Smooth muscle cell (in vitro differentiated cells): ENCODE measurements around the gene MRPL19. TPM values are rescaled to one million over a fixed set of nuclear protein-coding genes. Genes with fewer than 3 reads are reported as not detected.

Experiments used
- DNase-seq: peaks from one replicate; lab custom pipeline; 2025; ENCODE audit not compliant: unreplicated experiment; lab: John Stamatoyannopoulos, UW
- H2AFZ ChIP-seq: fragments of 200-600 bp; sonication (generic); 2 replicates; pipeline ENCODE4 v1.6.0; 2016; ENCODE audit warnings: antibody characterized with exemption, low read depth, mild to moderate bottlenecking
- H3F3A ChIP-seq: fragments of 200-600 bp; sonication (generic); 2 replicates; pipeline ENCODE4 v1.6.0; 2017; ENCODE audit warnings: antibody characterized with exemption, low read depth
- H3K27ac ChIP-seq: fragments of 200-600 bp; sonication (generic); 2 replicates; pipeline ENCODE4 v1.5.1; 2016; ENCODE audit warnings: low read depth, mild to moderate bottlenecking
- H3K27me3 ChIP-seq: fragments of 200-600 bp; sonication (generic); 2 replicates; pipeline ENCODE4 v1.6.1; 2016; ENCODE audit warnings: low read depth, mild to moderate bottlenecking
- H3K36me3 ChIP-seq: fragments of 200-600 bp; sonication (generic); 2 replicates; pipeline ENCODE4 v1.5.1; 2016; ENCODE audit warnings: low read depth
- H3K4me1 ChIP-seq: fragments of 200-600 bp; sonication (generic); 2 replicates; pipeline ENCODE4 v1.5.1; 2016; ENCODE audit warnings: low read depth
- H3K4me2 ChIP-seq: fragments of 200-600 bp; sonication (generic); 2 replicates; pipeline ENCODE4 v1.6.0; 2016; ENCODE audit warnings: mild to moderate bottlenecking
- H3K4me3 ChIP-seq: fragments of 200-600 bp; sonication (generic); 2 replicates; pipeline ENCODE4 v1.5.1; 2016; ENCODE audit warnings: mild to moderate bottlenecking
- H3K79me2 ChIP-seq: fragments of 200-600 bp; sonication (generic); 2 replicates; pipeline ENCODE4 v1.6.0; 2016; ENCODE audit warnings: low read depth, mild to moderate bottlenecking
- H3K9ac ChIP-seq: fragments of 200-600 bp; sonication (generic); 2 replicates; pipeline ENCODE4 v1.6.0; 2016; ENCODE audit warnings: low read depth
- H3K9me3 ChIP-seq: fragments of 200-600 bp; sonication (generic); replicated peaks from 2 replicates; pipeline ENCODE4 v1.5.1; 2016; ENCODE audit warnings: low read depth
- H4K20me1 ChIP-seq: fragments of 200-600 bp; sonication (generic); 2 replicates; pipeline ENCODE4 v1.6.0; 2016; ENCODE audit warnings: low read depth
- WGBS: methylation state at CpG from one replicate; pipeline ENCODE4 v1.1.7; 2016; ENCODE audit warnings: low lambda C conversion rate; 5-methylcytosine and 5-hydroxymethylcytosine counted together
- polyA plus RNA-seq: library from polyadenylated mRNA; unstranded; fragments of >200 nt; fragmentation: Nextera tagmentation; extraction: Ambion mirVana; gene quantifications from 2 replicates; pipeline ENCODE4 v1.2.1, GENCODE V29; 2016
- small RNA-seq: library from RNA; depleted of rRNA; stranded (forward); fragments of <200 nt; gene quantifications from one replicate; pipeline ENCODE3, GENCODE V24; 2014
- total RNA-seq: library from RNA; depleted of rRNA; stranded (reverse); fragments of >200 nt; gene quantifications from 2 replicates; pipeline ENCODE4 v1.2.3, GENCODE V29; 2014
- TF ChIP-seq, protein P1 (sequence below): fragments of 200-600 bp; sonication (generic); IDR thresholded peaks from 2 replicates; pipeline ENCODE4 v1.5.1; 2017; ENCODE audit warnings: borderline replicate concordance, mild to moderate bottlenecking, antibody characterized with exemption; ENCODE audit not compliant: insufficient read depth, poor library complexity, severe bottlenecking

MRPL19 gene
- total and polyA plus RNA-seq, 2 experiments from 2014 or later = 41.6 to 58.3 TPM

DNA sequence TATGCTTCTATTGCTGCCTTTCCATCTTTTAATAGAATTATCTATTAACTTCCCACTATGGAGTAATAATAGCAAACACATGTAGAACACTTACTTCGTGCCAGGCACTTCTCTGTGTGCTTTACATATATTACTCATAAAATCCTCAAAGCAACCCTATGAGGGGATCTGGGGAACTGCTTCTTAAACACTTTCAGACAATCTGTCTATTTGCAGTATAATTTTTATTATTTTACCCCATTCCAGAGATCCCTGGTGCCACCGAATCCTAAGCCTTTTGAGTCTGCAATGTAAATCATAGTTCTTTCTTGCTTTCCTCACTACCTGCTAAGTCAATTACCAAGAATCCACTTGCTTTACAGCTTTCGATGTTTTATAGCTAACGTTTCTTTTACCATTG, 89.7 kb downstream of the MRPL19 start:
- Histone ChIP-seq H3K4me3 (no peak overlapping the region), H3K79me2 (no peaks in the 10 kb centered on the region), H3K27ac (no peak overlapping the region), H3K9ac (no peak overlapping the region), H3K36me3 (no peaks in the 10 kb centered on the region), H4K20me1 (no peaks in the 10 kb centered on the region), H3F3A (no peaks in the 10 kb centered on the region), H3K9me3 (no peaks in the 10 kb centered on the region), H3K27me3 (no peaks in the 10 kb centered on the region), H3K4me2 (no peak overlapping the region), H3K4me1 (no peaks in the 10 kb centered on the region), H2AFZ (no peak overlapping the region)
- WGBS = 70% methylated on average over 4 of the region's 4 CpGs
- TF ChIP-seq, protein P1, sequence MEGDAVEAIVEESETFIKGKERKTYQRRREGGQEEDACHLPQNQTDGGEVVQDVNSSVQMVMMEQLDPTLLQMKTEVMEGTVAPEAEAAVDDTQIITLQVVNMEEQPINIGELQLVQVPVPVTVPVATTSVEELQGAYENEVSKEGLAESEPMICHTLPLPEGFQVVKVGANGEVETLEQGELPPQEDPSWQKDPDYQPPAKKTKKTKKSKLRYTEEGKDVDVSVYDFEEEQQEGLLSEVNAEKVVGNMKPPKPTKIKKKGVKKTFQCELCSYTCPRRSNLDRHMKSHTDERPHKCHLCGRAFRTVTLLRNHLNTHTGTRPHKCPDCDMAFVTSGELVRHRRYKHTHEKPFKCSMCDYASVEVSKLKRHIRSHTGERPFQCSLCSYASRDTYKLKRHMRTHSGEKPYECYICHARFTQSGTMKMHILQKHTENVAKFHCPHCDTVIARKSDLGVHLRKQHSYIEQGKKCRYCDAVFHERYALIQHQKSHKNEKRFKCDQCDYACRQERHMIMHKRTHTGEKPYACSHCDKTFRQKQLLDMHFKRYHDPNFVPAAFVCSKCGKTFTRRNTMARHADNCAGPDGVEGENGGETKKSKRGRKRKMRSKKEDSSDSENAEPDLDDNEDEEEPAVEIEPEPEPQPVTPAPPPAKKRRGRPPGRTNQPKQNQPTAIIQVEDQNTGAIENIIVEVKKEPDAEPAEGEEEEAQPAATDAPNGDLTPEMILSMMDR = no peak
- no peak for DNase-seq

DNA sequence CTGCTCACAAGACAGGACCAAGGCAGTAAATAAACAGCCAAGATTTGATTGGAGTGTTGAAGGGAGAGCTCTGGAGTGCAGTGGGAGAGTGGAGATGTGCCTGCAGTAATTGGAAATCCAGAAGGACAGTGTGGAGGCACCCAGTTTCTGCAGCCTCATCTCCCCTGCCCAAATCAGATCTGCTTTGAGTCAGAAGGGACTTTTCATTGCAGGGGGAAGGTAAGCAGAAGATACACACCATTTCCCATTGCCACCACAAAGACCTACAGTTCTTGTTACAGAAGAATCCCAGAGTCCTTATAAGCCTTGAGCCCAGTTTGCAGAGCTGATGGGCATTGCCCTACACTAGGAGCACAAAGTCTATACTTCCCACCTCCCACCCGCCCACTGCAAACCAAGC, 91.4 kb downstream of the MRPL19 start:
- Histone ChIP-seq H3K79me2 (no peaks in the 10 kb centered on the region), H2AFZ (no peak overlapping the region), H3K4me3 (no peak overlapping the region), H3K9ac (no peak overlapping the region), H3K4me2 (no peak overlapping the region), H3K27ac (no peak overlapping the region), H3K9me3 (no peaks in the 10 kb centered on the region), H3K27me3 (no peaks in the 10 kb centered on the region), H3K4me1 (no peaks in the 10 kb centered on the region), H3F3A (no peaks in the 10 kb centered on the region), H3K36me3 (no peaks in the 10 kb centered on the region), H4K20me1 (no peaks in the 10 kb centered on the region)
- no peak for DNase-seq
- WGBS = 100% methylated on average over 1 of the region's 1 CpG
- TF ChIP-seq, protein P1 = no peak

Small RNA genes within 50 kb of the gene (small RNA-seq; reads per million reads assigned to genes)
- not detected for gene RF00012

Other genes starting within 250 kb of the MRPL19 start
- gene EVA1A, start 85.8 kb upstream of the MRPL19 start, total RNA-seq = 54.3 and 84.1 TPM in 2 replicates
- gene EVA1A, start 85.8 kb upstream of the MRPL19 start, polyA plus RNA-seq = 72.8 and 89.2 TPM in 2 replicates
- 11.2 and 11.5 TPM in 2 replicates for gene GCFC2, start 64.1 kb downstream of the MRPL19 start, total RNA-seq
- gene GCFC2, start 64.1 kb downstream of the MRPL19 start, polyA plus RNA-seq = 5.7 and 7.7 TPM in 2 replicates